GM12878 (cell line): Measurements from ENCODE around the gene ZCCHC18. TPM values are rescaled to one million over a fixed set of nuclear protein-coding genes. Genes with fewer than 3 reads are reported as not detected.

ENCODE experiments used
- ATAC-seq: fragments of 200-7000 bp; cut with Tn5 transposase; 3 replicates; pipeline ENCODE4 v1.9.1; 2020; ENCODE audit warnings: mild to moderate bottlenecking, moderate library complexity
- BruUV-seq: library from RNA; stranded (reverse); fragments of 400-500 nt; replicated peaks from 2 replicates; lab custom pipeline; 2021; lab: Mats Ljungman, UMichigan
- CTCF ChIA-PET: fragments of 300-600 bp; sonication (Branson Sonifier 250); formaldehyde crosslinking; extraction: SDS; loops from one replicate; lab custom pipeline; 2021; ENCODE audit warnings: inconsistent platforms; lab: Yijun Ruan, JAX
- POLR2A ChIA-PET: fragments of 350-600 bp; formaldehyde crosslinking; extraction: SDS; loops from one replicate; lab custom pipeline; 2021; ENCODE audit warnings: inconsistent platforms; lab: Charles Lee
- RAD21 ChIA-PET: fragments of 300-600 bp; sonication (Branson Sonifier 250); formaldehyde crosslinking; loops from one replicate; lab custom pipeline; 2023; ENCODE audit warnings: antibody characterized with exemption; ENCODE audit not compliant: unreplicated experiment; lab: Charles Lee
- SMC1A ChIA-PET: fragments of 300-600 bp; sonication (Branson Sonifier 250); formaldehyde crosslinking; loops from one replicate; lab custom pipeline; 2023; ENCODE audit not compliant: unreplicated experiment, uncharacterized antibody; lab: Charles Lee
- DNase-seq: peaks from one replicate; pipeline ENCODE4 v3.0.0-alpha.2; 2011; ENCODE audit warnings: low read depth, low spot score
- FAIRE-seq: peaks from 3 replicates; lab custom pipeline; 2011; peaks lifted over from hg19 to GRCh38; lab: Jason Lieb, UNC
- H2AFZ ChIP-seq: 2 replicates; pipeline ENCODE4 v1.6.0; 2011; ENCODE audit warnings: low read depth, low read length, control low read depth; ENCODE audit not compliant: control insufficient read depth
- H3K27ac ChIP-seq: 2 replicates; pipeline ENCODE4 v1.5.1; 2011; ENCODE audit warnings: control low read depth; ENCODE audit not compliant: control insufficient read depth, insufficient read depth
- H3K27me3 ChIP-seq, 2 experiments: replicated peaks in 1 of 2; 2 replicates each; pipeline versions ENCODE4 v1.6.0 to v1.6.1; 2011; ENCODE audit warnings: low read length in 1 of 2; ENCODE audit not compliant: control insufficient read depth in 2 of 2, insufficient read depth in 2 of 2
- H3K36me3 ChIP-seq, 2 experiments: 2 replicates each; pipeline ENCODE4 v1.5.1; 2011; ENCODE audit warnings: low read length in 1 of 2; ENCODE audit not compliant: control insufficient read depth in 2 of 2, insufficient read depth in 2 of 2
- H3K4me1 ChIP-seq: 2 replicates; pipeline ENCODE4 v1.6.1; 2011; ENCODE audit warnings: mild to moderate bottlenecking, low read length, moderate library complexity, mixed read lengths; ENCODE audit not compliant: control insufficient read depth, insufficient read depth
- H3K4me2 ChIP-seq: 2 replicates; pipeline ENCODE4 v1.6.0; 2011; ENCODE audit warnings: control low read depth; ENCODE audit not compliant: control insufficient read depth, insufficient read depth
- H3K4me3 ChIP-seq: fragments of 200-600 bp; sonication (generic); 2 replicates; pipeline ENCODE4 v1.5.1; 2016
- H3K79me2 ChIP-seq: 2 replicates; pipeline ENCODE4 v1.6.0; 2011; ENCODE audit warnings: low read length; ENCODE audit not compliant: control insufficient read depth, insufficient read depth
- H3K9ac ChIP-seq: 2 replicates; pipeline ENCODE4 v1.8.0; 2011; ENCODE audit warnings: low read length, control low read depth, mixed read lengths; ENCODE audit not compliant: control insufficient read depth, insufficient read depth
- H3K9me3 ChIP-seq: replicated peaks from 3 replicates; pipeline ENCODE4 v1.5.1; 2011; ENCODE audit warnings: mild to moderate bottlenecking, low read length; ENCODE audit not compliant: control insufficient read depth, insufficient read depth
- H4K20me1 ChIP-seq: 2 replicates; pipeline ENCODE4 v1.6.0; 2011; ENCODE audit not compliant: control insufficient read depth, insufficient read depth
- CHD1 ChIP-seq: IDR thresholded peaks from 2 replicates; pipeline ENCODE4 v1.6.1; 2012; ENCODE audit warnings: low read depth, low read length, improper control_type of control experiment
- CHD4 ChIP-seq: fragments of 200-600 bp; sonication (generic); IDR thresholded peaks from 2 replicates; pipeline ENCODE4 v1.6.1; 2016; ENCODE audit warnings: mild to moderate bottlenecking
- PBX3 ChIP-seq: IDR thresholded peaks from 2 replicates; pipeline ENCODE4 v1.6.1; 2011; ENCODE audit warnings: mild to moderate bottlenecking, low read depth, low read length, moderate library complexity; ENCODE audit not compliant: insufficient replicate concordance
- TCF12 ChIP-seq: IDR thresholded peaks from 2 replicates; pipeline ENCODE4 v1.6.1; 2011; ENCODE audit warnings: low read depth, mild to moderate bottlenecking, low read length
- WGBS: methylation state at CpG from one replicate; pipeline ENCODE4 v1.1.6; 2016; ENCODE audit warnings: low lambda C conversion rate; ENCODE audit not compliant: insufficient replicate concordance, insufficient coverage; ENCODE audit errors: missing lambda C conversion rate; 5-methylcytosine and 5-hydroxymethylcytosine counted together
- in situ Hi-C: fragments of 300-500 bp; cut with MboI; formaldehyde crosslinking; loops from 9 replicates; pipeline ENCODE4 v1.14.3; 2018; ENCODE audit warnings: mixed read lengths
- intact Hi-C: fragments of 100-400 bp; cut with micrococcal nuclease; formaldehyde crosslinking; loops from one replicate; pipeline ENCODE4 v1.14.2; 2022; ENCODE audit not compliant: unreplicated experiment
- polyA plus RNA-seq, 11 experiments: library from polyadenylated mRNA; depleted of rRNA in 4 of 11; unstranded in 6 of 11; stranded (reverse) in 5 of 11; fragments of >200 nt; fragmentation: Nextera tagmentation in 4 of 11; fragmentation: Illumina TruSeq in 1 of 11; extraction: Ambion mirVana in 4 of 11; extraction: Trizol in 1 of 11; gene quantifications; 1 replicate in 1 of 11; 2 replicates in 10 of 11; pipeline versions ENCODE4 v1.2.1 to v1.2.3, GENCODE V29; 2011 to 2016; ENCODE audit warnings: inconsistent platforms in 2 of 11, missing spikeins in 2 of 11, low read depth in 1 of 11
- total RNA-seq, 4 experiments: library from RNA; depleted of rRNA in 3 of 4; stranded (reverse); fragments of >200 nt in 3 of 4; fragmentation: Illumina TruSeq in 1 of 4; extraction: Trizol in 1 of 4; gene quantifications; 2 replicates each; pipeline versions ENCODE4 v1.2.1 to v1.2.3, GENCODE V29; 2013 to 2021
- TF ChIP-seq, protein P1 (sequence below): fragments of 450-650 bp; formaldehyde crosslinking; IDR thresholded peaks from 2 replicates; pipeline ENCODE4 v1.4.0; 2020; ENCODE audit warnings: mild to moderate bottlenecking, moderate library complexity
- TF ChIP-seq, protein P2 (sequence below): IDR thresholded peaks from 2 replicates; pipeline ENCODE4 v1.6.1; 2012; ENCODE audit warnings: low read depth, low read length, improper control_type of control experiment

The ZCCHC18 gene
- total and polyA plus RNA-seq, 10 of the 15 experiments (the other 5 are each of a cell fraction or from before 2014, with no cell fraction given) = 1.0 to 4.2 (median 2.3) TPM

GRCh38 chrX:104104676-104105075 lies 7.6 kb upstream of the ZCCHC18 start:
- intact Hi-C loops = no loop called here
- H2AFZ ChIP-seq = no peak overlapping the region
- no peak overlapping the region for H3K4me3 ChIP-seq
- no peaks in the 10 kb centered on the region for H3K36me3 ChIP-seq
- ATAC-seq = no peak
- TF ChIP-seq CHD4 = no peak
- no peak for TF ChIP-seq TCF12
- TF ChIP-seq, protein P1, sequence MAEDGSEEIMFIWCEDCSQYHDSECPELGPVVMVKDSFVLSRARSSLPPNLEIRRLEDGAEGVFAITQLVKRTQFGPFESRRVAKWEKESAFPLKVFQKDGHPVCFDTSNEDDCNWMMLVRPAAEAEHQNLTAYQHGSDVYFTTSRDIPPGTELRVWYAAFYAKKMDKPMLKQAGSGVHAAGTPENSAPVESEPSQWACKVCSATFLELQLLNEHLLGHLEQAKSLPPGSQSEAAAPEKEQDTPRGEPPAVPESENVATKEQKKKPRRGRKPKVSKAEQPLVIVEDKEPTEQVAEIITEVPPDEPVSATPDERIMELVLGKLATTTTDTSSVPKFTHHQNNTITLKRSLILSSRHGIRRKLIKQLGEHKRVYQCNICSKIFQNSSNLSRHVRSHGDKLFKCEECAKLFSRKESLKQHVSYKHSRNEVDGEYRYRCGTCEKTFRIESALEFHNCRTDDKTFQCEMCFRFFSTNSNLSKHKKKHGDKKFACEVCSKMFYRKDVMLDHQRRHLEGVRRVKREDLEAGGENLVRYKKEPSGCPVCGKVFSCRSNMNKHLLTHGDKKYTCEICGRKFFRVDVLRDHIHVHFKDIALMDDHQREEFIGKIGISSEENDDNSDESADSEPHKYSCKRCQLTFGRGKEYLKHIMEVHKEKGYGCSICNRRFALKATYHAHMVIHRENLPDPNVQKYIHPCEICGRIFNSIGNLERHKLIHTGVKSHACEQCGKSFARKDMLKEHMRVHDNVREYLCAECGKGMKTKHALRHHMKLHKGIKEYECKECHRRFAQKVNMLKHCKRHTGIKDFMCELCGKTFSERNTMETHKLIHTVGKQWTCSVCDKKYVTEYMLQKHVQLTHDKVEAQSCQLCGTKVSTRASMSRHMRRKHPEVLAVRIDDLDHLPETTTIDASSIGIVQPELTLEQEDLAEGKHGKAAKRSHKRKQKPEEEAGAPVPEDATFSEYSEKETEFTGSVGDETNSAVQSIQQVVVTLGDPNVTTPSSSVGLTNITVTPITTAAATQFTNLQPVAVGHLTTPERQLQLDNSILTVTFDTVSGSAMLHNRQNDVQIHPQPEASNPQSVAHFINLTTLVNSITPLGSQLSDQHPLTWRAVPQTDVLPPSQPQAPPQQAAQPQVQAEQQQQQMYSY (CRISPR knock-in tag) = no peak
- no peak for TF ChIP-seq PBX3
- TF ChIP-seq CHD1 = no peak
- TF ChIP-seq, protein P2, sequence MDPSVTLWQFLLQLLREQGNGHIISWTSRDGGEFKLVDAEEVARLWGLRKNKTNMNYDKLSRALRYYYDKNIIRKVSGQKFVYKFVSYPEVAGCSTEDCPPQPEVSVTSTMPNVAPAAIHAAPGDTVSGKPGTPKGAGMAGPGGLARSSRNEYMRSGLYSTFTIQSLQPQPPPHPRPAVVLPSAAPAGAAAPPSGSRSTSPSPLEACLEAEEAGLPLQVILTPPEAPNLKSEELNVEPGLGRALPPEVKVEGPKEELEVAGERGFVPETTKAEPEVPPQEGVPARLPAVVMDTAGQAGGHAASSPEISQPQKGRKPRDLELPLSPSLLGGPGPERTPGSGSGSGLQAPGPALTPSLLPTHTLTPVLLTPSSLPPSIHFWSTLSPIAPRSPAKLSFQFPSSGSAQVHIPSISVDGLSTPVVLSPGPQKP = no peak
- H3K4me2 ChIP-seq = no peak overlapping the region
- no peak overlapping the region for H3K27ac ChIP-seq
- SMC1A ChIA-PET = no interaction called here
- H4K20me1 ChIP-seq = no peaks in the 10 kb centered on the region
- no peak for FAIRE-seq
- H3K9ac ChIP-seq = no peak overlapping the region
- H3K27me3 ChIP-seq = no peaks in the 10 kb centered on the region
- CTCF ChIA-PET = interaction anchor here (1.8 kb wide), 1 partner anchor 33 kb away, joined by 5 read pairs; no protein-coding TSS in a partner anchor
- H3K9me3 ChIP-seq = no peaks in the 10 kb centered on the region
- H3K4me1 ChIP-seq = no peaks in the 10 kb centered on the region
- in situ Hi-C loops = no loop called here
- no TSS peak for BruUV-seq
- DNase-seq = no peak
- no peaks in the 10 kb centered on the region for H3K79me2 ChIP-seq
- POLR2A ChIA-PET = no interaction called here
- RAD21 ChIA-PET = no interaction called here
- WGBS = 50% methylated on average over 10 of the region's 10 CpGs
